Measurements from ENCODE around the gene PARVG. TPM values are rescaled to one million over a fixed set of nuclear protein-coding genes. Genes with fewer than 3 reads are reported as not detected.

The PARVG gene
- total RNA-seq, 4 donors from 2014 or later: 5.0 to 25.3 (median 8.4) TPM

DNA sequence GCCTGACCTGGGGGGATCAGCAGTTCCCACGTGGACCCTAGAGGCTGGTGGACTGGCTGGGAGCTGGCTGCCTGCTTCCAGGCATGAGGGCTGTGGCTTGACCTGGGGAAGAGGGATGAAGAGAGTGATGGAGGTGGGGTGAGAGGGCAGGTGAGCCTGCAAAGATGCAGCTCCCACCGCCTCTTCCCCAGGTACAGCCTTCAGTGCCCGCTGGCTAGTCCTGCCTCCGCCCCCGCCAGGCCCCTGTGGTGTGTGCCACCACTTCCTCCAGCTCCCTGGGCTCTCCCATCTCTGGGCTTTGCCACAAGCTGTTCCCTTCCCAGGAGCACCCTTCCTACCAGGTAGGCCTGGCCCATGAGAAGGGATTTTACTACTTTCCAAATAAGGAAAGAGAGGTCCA lies 19.1 kb downstream of the PARVG start:
- DNase-seq: no peak
- H3K27me3 ChIP-seq: no peaks in the 10 kb centered on the region
- no peaks in the 10 kb centered on the region for H3K36me3 ChIP-seq
- H3K9me3 ChIP-seq: no peaks in the 10 kb centered on the region
- TF ChIP-seq POLR2A (IDR thresholded peaks at IDR 0.05): no peak
- TF ChIP-seq, protein P1, sequence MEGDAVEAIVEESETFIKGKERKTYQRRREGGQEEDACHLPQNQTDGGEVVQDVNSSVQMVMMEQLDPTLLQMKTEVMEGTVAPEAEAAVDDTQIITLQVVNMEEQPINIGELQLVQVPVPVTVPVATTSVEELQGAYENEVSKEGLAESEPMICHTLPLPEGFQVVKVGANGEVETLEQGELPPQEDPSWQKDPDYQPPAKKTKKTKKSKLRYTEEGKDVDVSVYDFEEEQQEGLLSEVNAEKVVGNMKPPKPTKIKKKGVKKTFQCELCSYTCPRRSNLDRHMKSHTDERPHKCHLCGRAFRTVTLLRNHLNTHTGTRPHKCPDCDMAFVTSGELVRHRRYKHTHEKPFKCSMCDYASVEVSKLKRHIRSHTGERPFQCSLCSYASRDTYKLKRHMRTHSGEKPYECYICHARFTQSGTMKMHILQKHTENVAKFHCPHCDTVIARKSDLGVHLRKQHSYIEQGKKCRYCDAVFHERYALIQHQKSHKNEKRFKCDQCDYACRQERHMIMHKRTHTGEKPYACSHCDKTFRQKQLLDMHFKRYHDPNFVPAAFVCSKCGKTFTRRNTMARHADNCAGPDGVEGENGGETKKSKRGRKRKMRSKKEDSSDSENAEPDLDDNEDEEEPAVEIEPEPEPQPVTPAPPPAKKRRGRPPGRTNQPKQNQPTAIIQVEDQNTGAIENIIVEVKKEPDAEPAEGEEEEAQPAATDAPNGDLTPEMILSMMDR (IDR thresholded peaks at IDR 0.05): no peak
- intact Hi-C loops (cut with DNase I; ENCODE audit: low total_unique reads): no loop called here
- peaks cover 0 to 7% of the 10 kb centered on the region in 2 donors for H3K4me1 ChIP-seq
- no peak overlapping the region for H3K4me3 ChIP-seq
- no peak overlapping the region for H3K27ac ChIP-seq

DNA sequence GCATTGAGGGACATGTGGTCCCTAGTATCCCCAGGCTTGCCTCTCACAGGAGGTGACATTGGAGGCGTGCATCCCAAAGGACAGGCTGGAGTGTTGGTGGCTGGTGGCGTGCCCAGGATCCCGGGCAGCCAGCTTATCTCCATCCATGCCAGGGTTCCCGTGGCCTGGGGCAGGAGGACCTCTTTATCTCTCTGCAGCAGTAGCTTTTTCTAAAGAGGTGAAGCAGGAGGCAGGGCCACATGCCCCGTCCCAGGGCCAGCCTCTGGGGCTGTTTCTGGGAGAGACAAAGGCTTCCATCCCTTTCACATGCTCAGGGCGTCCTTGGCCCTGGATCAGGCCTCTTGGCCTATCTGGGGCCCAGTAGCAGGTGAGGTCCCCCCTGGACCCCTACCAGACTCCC lies 19.7 kb downstream of the PARVG start:
- no peak for DNase-seq
- no peak overlapping the region for H3K4me3 ChIP-seq
- intact Hi-C loops (cut with DNase I; ENCODE audit: low total_unique reads): no loop called here
- H3K4me1 ChIP-seq: peaks cover 0 to 7% of the 10 kb centered on the region in 2 donors
- no peaks in the 10 kb centered on the region for H3K27me3 ChIP-seq
- TF ChIP-seq, protein P1 (IDR thresholded peaks at IDR 0.05): no peak
- no peak for TF ChIP-seq POLR2A (IDR thresholded peaks at IDR 0.05)
- no peak overlapping the region for H3K27ac ChIP-seq
- H3K36me3 ChIP-seq: no peaks in the 10 kb centered on the region
- H3K9me3 ChIP-seq: no peaks in the 10 kb centered on the region

DNA sequence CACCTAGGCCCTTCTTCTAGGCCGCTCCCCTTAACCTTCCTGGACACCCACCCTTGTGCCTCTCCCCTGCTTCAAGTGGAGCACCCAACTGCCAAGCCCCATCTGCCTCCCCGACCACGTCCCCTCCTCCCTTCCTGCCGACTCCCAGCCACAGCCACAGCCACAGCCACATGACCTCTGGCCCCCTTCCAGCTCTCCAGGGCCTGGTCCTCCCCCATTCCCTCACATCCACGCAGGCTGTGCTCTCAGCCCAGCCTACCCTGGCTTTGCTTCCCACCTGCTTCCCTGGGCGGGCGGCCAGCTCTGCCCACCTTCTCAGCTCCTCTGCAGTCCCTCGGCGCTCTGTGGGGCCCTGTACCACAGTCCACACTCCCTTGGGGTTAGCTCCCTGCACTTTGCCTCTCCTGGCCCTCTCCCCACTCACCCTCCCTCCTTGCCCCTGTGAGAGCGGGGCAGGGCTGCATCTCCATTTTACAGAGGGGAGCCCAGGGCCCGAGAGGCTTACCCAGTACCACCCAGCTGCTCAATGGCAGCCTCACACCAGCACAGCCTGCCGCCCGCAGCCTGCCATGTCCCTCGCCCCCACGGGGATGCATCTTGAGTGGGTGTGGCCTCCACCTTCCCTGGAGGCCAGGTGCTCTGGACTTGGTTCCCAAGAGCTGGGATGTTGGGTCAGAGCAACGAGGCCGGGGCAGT lies 20.3 kb downstream of the PARVG start:
- H3K27ac ChIP-seq: no peak overlapping the region
- TF ChIP-seq, protein P1 (IDR thresholded peaks at IDR 0.05): no peak
- TF ChIP-seq POLR2A (IDR thresholded peaks at IDR 0.05): no peak
- no peak overlapping the region for H3K4me3 ChIP-seq
- intact Hi-C loops (cut with DNase I; ENCODE audit: low total_unique reads): no loop called here
- no peaks in the 10 kb centered on the region for H3K27me3 ChIP-seq
- no peak for DNase-seq
- H3K9me3 ChIP-seq: no peaks in the 10 kb centered on the region
- H3K36me3 ChIP-seq: no peaks in the 10 kb centered on the region
- H3K4me1 ChIP-seq: peaks cover 0 to 7% of the 10 kb centered on the region in 2 donors

DNA sequence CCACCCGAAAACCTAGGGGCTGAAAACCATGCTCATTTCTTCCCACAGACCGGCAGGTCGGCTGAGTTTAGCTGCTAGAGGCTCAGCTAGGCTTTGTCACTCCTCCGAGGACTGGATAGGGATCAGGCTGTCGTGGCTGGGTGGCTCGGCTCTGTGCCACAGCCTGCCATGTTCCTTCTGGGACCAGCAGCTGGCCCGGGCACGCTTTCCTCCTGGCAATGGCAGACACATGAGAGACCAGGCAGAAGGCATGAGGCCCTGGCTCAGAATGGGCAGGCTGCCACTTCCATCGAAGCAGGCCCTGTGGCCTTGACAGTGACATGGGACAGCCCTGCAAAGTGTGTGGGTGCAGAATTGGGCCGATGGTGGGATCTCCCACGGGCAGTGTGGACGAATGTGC lies 20.9 kb downstream of the PARVG start:
- intact Hi-C loops (cut with DNase I; ENCODE audit: low total_unique reads): no loop called here
- DNase-seq: no peak

DNA sequence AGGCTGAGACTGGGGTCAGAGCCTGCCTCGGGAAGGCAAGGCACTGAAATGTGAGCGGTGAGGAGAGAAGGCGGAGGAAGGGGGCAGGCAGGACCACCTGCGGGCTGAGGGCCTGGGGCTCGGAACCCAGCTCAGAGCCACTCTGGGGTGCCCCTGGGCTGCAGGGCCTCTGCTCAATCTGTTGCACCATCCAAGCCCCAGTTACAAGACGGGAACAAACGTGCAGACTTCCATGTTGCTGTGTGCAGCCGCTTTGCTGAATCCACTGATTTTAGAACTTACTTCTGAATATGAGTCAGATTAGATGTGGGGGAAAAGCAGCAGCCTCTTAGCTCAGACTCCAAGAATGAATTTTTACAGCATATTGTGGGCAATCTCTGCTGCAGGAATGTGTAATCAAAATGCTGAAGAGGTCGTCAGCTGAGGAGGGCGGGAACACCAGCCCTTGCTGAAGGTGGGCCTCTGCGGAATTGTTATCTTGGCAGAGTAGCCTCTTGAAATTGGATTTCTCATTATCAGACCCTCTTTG lies 21.6 kb downstream of the PARVG start:
- peaks cover 0 to 7% of the 10 kb centered on the region in 2 donors for H3K4me1 ChIP-seq
- peak overlapping the region in 1 of 2 donors; percentile 71 for H3K27ac ChIP-seq
- DNase-seq: no peak
- H3K27me3 ChIP-seq: no peaks in the 10 kb centered on the region
- no peaks in the 10 kb centered on the region for H3K9me3 ChIP-seq
- no peak overlapping the region for H3K4me3 ChIP-seq
- TF ChIP-seq POLR2A (IDR thresholded peaks at IDR 0.05): no peak
- intact Hi-C loops (cut with DNase I; ENCODE audit: low total_unique reads): no loop called here
- no peaks in the 10 kb centered on the region for H3K36me3 ChIP-seq

More for the DNA sequence above, 20.9 kb downstream of the PARVG start:
- Histone ChIP-seq H3K27me3 (no peaks in the 10 kb centered on the region), H3K4me3 (no peak overlapping the region), H3K4me1 (peaks cover 0 to 7% of the 10 kb centered on the region in 2 donors), H3K36me3 (no peaks in the 10 kb centered on the region), H3K27ac (peak overlapping the region in 1 of 2 donors; percentile 71), H3K9me3 (no peaks in the 10 kb centered on the region)
- TF ChIP-seq POLR2A (IDR thresholded peaks at IDR 0.05): no peak
- TF ChIP-seq, protein P1 (IDR thresholded peaks at IDR 0.05): no peak

Measured in uterus (tissue), 4 donors.